AG08395 (cell line): Measurements from ENCODE around the gene GNAT1.

Experiments used
- DNase-seq: peaks from one replicate; pipeline ENCODE4 v3.0.0; 2012; ENCODE audit warnings: mixed read lengths, low spot score

The GNAT1 gene

DNA sequence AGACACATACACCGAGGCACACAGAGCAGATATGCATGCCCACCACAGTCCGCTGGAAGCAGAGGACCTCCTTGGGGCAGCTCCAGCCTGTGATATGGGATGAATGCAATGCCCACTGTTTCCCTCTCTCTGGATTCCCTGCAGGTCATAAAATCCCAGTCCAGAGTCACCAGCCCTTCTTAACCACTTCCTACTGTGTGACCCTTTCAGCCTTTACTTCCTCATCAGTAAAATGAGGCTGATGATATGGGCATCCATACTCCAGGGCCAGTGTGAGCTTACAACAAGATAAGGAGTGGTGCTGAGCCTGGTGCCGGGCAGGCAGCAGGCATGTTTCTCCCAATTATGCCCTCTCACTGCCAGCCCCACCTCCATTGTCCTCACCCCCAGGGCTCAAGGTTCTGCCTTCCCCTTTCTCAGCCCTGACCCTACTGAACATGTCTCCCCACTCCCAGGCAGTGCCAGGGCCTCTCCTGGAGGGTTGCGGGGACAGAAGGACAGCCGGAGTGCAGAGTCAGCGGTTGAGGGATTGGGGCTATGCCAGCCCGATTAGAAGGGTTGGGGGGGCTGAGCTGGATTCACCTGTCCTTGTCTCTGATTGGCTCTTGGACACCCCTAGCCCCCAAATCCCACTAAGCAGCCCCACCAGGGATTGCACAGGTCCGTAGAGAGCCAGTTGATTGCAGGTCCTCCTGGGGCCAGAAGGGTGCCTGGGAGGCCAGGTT lies at the start of gene GNAT1:
Gene GNAT1, plus strand, starts transcription at position 675 of the 725 bp plus-strand sequence. CDS start 116 bp downstream, outside the sequence.
- DNase-seq, result no peak

DNA sequence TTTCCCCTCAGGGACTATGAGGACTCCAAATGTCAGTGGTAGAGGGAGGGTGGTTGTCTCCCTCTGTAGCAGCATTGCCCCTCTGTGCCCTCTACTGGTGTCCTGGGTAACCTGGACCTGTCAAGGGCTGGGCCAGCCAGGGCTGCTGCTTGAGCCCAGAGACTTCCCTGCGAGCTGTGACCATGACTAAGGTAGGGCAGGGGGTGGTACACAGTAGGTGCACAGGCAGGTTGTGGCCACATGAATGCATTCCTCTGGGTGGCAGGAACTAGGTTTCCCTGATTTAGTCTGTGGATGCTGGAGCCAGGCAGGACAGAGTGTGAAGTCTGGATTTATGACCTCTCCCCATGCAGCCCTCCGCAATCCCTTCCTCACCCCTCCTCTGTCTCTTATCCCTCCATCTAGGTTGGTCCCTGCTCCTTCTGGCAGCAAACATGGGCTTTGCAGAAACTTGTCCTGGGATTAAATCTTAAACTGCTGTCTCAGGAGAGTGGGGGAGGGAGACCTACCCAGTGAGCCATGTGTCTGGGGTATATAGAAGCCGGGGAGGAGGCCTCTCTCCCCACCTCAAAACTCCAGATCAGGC lies 45.0 kb upstream of the GNAT1 start:
- DNase-seq, result no peak

- DNase-seq, result no peak
Observed at GRCh38 chr3:50147016-50147415, 44.4 kb upstream of the GNAT1 start.

GRCh38 chr3:50147447-50147846 lies 44.0 kb upstream of the GNAT1 start:
- peak; percentile 46 for DNase-seq

- peak; percentile 58 for DNase-seq
Observed at GRCh38 chr3:50147861-50148260, 43.5 kb upstream of the GNAT1 start.

DNA sequence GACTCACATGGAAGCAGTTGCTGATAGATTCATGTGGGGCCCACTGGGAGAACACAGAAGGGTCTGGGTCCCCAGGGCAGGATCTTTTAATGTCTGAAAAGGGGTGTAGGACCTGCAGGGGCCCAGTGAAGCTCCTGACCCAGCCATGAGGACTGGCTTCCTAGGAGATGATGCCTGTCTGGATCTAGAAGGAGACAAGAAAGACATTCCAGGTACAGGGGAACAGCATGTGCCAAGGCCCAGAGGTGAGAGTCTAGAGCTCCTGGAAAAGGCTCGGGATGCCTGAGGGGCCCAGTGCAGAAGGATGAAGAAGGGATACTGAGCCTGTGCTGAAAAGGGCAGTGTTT lies 41.0 kb upstream of the GNAT1 start:
- no peak for DNase-seq

- no peak for DNase-seq
Observed at GRCh38 chr3:50150863-50151686, 40.3 kb upstream of the GNAT1 start.

- DNase-seq, result no peak
Observed at GRCh38 chr3:50151728-50152127, 39.7 kb upstream of the GNAT1 start.

GRCh38 chr3:50153782-50154475 lies 37.5 kb upstream of the GNAT1 start:
- no peak for DNase-seq

GRCh38 chr3:50154476-50154839 lies 37.0 kb upstream of the GNAT1 start:
- no peak for DNase-seq

- peak; percentile 87 for DNase-seq
Observed at GRCh38 chr3:50154840-50155490, 36.4 kb upstream of the GNAT1 start, which contains the start of gene SEMA3F. SEMA3F (plus strand) TSS chr3:50155324; CDS start chr3:50159623, 4,299 bp downstream.

GRCh38 chr3:50155491-50155878 lies 35.9 kb upstream of the GNAT1 start:
- DNase-seq, result no peak

- no peak for DNase-seq
Observed at GRCh38 chr3:50155891-50156290, 35.5 kb upstream of the GNAT1 start.

GRCh38 chr3:50156549-50157493 lies 34.6 kb upstream of the GNAT1 start:
- peak; percentile 44 for DNase-seq

- DNase-seq, result no peak
Observed at GRCh38 chr3:50157827-50158529, 33.4 kb upstream of the GNAT1 start.

DNA sequence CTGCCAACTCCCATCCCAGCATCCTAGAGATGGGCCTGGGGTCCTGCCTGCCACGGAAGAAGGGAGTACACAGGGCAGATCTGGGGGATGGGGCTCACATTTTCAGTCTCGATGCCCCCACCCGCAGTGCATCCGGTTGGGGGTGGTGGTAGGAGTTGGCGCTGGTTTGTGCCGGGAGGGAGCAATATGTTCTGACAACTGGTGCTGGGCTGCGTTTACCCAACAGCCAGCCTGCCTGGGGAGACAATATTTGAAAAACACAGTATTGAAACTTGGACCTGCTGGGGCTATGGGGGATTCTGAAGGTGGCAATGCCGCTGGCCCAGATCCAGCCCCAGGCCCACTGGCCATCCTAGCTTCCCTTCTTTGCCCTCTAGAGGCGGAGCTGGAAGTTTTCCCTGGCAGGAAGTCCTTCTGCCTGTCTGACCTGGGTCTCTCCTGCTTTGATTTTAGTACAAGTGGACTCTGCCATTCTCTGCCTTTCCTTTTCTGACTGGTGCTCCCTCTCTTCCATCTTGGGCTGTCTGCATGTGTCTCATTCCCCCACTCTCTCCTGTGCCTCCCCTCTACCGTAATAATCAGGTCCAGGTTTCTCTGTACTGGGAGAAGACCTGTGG lies 32.8 kb upstream of the GNAT1 start:
- DNase-seq, result no peak

- no peak for DNase-seq
Observed at GRCh38 chr3:50160561-50160983, 30.8 kb upstream of the GNAT1 start.

DNA sequence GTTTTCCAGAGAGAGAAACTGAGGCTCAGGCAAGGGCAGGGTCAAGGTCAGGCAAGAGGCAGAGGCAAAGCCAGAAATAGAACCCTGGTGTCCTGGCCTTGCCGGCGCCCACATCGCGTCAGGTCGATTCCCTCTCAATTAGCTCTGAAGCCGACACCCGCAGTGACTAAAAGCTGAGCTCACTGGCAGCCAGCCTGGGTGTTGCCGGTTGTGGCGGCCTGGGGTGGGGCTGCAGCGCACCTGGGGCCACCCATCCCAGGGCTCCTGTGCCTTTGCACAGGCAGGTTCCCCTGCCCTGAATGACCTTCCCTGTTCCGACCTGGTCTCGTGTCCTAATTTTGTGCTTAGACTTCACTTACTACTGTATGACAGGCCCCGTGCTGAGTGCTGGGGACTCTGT lies 30.1 kb upstream of the GNAT1 start:
- DNase-seq, result no peak

DNA sequence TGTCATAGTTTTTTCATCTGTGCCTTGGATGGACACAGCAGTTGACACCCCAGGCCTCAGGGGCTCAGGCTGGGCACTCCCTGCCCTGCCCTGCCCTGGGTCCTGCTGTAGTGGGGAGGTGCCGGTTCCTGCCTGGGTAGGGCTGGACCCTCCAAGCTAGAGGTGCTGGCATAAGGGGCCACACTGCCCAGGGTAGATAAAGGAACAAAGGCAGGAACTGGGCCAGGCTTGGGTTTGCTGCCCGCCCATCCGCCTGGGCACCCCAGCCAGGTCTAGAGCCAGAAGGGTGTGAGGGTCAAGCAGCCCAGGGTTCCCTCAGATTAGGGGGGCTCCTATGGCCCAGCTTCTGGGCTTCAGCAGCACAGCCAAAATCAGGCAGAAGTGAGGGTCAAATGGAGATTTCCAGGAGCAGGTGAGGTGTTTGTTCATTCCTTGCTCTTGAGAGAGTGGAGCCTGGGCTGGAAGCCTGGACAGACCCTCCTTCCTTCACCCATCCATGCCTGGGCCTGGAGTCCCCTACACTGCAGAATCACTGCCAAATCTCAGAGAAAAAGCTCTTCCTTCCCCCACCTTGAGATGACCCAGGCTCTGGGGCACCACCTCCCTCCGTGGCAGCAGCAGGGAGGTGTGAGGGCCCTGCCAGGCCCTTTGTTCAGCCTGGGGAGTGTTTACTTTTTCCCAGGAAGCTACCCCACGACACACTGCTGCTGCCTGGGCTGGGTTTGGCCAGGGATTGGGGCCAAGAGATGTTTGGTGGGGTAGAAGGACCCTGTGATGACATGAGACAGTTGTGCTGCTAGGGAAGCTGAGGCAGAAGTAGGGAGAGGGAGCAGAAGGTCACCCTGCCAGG lies 29.2 kb upstream of the GNAT1 start:
- no peak for DNase-seq
